Embryonic facial prominence (tissue), 1 donor: ENCODE measurements around the gene PGAP6.
"Not testable (repeated sequence)": the region's sequence is repeated elsewhere in the genome, so short reads cannot be mapped to it uniquely, and the experiment has no call there.

Source experiments
- DNase-seq: peaks from one replicate; pipeline ENCODE4 v3.0.0-alpha.2; 2016; ENCODE audit errors: extremely low spot score

The PGAP6 gene

DNA sequence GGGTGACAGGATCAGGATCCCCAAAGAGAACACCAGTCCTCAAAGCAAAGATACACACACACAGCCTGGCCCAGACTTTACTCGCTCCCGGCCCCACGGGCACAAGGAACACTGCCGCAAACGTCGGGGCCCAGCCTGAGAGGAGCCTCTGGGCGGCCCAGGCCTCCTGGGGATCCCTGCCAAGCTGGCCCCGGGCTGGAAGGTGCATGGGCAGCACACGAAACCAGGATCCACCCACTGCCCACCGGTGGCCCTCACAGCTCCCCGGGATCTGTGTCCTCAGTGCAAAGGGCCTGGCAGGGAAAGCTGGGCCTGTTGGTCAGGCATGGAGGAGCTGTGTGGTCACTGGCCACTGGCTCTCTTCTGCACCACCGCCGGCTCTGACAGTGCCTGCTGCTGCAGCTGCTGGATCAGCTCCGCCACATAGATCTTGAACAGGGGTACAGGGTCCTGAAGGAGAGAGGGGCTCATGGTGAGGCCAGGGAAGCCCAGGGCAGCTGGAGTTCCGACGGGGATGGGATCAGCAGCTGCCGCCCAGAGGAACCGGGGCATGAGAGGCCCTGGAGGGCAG, 14.4 kb downstream of the PGAP6 start:
- DNase-seq, result no peak

DNA sequence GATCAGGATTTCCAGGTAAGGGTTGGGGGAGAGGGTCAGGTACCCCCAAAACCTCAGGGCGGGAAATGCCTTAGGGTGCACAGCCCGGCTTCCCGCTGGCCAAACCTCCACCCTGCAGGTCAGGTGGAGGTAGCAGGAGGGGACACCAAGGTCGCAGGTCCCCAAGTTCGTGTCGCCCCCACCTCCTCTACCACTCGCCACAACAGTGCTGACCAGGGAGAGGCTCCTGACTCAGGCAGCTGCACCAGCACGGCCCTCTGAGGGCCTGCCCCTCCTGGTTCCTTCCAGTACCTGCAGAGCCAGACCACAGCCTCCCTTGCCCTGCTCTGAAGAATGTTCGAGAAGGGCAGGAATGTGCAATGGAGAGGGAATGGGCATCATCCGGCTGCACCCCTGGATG, 15.3 kb downstream of the PGAP6 start:
- no peak for DNase-seq

- DNase-seq, result no peak
Observed at GRCh38 chr16:364595-365491, 16.9 kb downstream of the PGAP6 start.

GRCh38 chr16:363766-364490, 17.9 kb downstream of the PGAP6 start:
- DNase-seq, result no peak

DNA sequence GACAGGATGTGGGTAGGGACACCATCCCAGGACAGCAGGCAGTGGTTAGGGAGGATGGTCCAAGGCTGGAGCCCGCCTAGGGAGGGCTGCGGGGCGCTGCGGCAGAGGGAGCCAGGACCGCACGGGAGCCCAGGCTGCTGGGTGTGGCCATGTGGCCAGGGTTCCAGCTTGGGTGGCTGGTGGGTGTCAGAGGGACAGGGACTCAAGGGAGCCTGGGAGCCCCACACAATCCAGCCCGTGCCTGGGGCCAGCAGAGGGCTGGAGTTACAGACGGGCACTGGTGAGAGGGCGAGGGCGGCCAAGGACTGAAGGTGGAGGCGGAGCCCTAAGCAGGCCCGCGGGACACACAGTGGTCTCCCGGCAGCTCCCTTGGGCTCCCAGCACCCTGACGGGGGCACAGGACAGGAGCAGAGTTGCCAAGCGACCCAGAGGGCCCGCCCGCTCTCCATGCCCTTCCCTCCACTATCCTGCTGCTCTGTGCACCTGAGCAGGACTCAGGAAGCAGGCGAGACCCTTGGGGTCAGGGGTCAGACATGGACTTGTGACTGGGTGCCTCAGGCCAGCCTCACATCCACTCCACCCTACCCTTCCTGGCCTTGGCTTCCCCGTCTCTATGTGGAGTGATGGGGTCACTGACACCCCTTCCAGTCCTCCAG, 18.5 kb downstream of the PGAP6 start:
- no peak for DNase-seq

DNA sequence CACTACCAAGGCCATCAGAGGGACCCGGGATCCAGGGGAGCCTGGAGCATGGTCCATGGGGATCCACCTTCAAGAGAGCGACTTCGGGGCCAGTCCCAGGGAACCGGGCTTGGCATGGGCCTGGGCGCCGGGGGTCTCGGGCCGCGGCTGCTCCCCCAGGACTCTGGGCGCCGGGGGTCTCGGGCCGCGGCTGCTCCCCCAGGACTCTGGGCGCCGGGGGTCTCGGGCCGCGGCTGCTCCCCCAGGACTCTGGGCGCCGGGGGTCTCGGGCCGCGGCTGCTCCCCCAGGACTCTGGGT, 19.1 kb downstream of the PGAP6 start:
- DNase-seq, result not testable (repeated sequence)

DNA sequence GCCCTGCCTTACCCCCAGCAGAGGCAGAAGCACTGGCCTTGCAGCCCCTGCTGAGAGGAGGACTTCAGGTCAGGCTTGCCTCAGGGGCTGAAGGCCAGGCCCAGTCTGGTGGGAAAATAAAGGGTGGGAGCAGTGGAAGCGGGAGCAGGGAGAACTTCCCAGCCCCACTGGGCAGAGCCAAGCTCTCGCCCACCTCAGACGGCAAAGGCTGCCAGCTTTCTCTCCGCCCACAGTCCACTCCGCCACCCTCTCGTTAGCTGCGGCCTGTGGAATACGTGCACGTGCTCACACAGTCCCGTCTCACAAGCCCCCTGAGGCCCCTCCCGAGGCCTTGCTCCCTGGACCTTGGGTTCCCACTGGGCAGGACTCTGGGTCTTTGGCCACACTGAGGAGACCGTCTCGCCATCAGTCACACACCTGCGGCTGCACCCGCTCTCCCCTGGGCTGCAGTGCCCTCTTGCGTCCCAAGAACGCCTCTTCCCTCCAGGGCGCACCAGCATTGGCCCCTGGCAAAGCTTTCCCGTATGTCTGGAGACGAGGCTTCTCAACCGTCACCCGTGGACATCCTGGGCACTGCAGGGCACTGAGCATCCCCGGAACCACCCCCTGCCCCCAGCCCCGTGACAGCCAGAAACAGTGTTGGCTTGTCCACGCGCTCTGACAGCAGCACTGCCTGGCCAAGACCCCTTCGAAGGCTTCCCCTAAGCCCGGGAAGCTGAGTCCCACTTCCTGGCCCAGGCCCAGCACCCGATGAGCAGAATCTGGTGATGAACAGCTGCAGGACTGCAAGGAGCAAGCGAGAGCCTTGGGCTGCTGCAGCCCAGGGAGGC, 19.7 kb downstream of the PGAP6 start:
- DNase-seq, result no peak

DNA sequence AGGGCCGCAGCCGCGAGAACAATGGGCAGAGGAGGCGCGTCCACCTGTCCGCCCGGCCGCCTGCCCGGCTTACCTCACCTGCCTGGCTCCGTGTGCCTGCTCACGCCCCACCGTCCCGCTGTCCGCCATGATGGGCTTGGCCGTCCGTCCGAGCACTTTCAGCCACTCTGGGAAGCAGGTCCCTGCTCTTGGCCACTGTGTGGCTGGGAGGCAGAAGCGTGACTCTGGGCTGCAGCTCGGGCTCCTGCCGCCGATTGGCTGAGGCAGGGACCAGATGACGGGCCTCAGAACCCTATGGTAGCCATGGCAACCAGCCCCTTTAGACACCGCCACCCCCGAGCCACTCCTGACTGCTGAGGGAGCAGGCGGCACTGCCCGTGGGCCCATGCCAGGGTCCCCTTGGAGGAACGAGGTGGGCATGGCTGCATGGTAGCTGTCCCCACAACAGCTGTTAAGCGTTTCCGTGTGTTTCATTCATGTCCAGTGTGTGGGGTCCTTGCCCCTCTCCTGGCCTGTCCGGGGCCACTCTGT, 20.4 kb downstream of the PGAP6 start:
- peak; percentile 0 for DNase-seq

- no peak for DNase-seq
Observed at GRCh38 chr16:360698-361336, 21.0 kb downstream of the PGAP6 start.

GRCh38 chr16:359871-360697, 21.7 kb downstream of the PGAP6 start:
- DNase-seq, result no peak

GRCh38 chr16:359067-359763, 22.6 kb downstream of the PGAP6 start:
- DNase-seq, result no peak

DNA sequence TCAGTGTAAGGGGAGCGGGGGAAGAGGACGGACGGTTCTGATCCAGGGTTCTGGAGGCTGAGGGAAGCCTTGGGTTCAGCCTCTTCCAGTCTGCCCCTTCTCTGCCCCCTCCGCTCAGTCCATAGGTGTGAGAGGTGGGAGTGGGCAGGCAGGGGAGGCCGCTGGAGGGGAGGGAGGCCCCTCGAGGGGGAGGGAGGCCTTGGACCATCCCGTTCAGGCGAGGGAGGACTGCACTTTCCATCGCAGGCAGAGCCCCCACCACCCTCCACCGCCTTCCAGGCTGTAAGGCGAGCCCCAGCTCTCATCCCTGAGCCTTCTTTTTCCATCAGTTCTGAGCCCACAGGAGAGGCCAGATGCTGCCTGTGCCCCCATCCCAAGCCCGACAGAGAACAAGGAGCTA, 25.0 kb downstream of the PGAP6 start:
- no peak for DNase-seq

DNA sequence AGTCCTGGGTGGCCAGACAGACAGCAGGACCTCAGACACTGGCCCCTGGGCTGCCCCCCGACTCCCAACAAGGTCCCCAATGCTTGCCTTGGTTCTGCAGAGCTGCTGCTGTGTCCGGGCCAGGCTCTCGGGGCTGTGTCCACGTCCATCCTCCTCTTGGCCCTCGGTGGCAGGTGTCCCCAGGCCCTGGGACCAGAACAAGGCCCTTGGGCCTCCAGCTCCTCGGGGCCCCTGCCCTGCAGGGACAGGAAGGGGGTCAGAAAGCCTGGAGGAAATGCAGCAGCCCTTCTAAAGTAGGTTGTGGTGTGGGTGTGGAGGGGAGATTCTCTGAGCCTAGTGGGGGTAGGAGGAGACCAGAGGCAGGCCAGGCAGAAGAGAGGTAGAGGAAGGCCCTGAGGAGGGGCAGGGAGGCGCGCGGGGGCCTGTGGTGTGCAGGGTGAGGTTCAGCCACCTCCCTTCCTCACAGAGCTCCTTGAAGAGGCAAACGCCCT, 26.8 kb downstream of the PGAP6 start:
- DNase-seq, result no peak

GRCh38 chr16:354291-354881, 27.4 kb downstream of the PGAP6 start:
- DNase-seq, result no peak

GRCh38 chr16:353404-354290, 28.1 kb downstream of the PGAP6 start:
- no peak for DNase-seq

DNA sequence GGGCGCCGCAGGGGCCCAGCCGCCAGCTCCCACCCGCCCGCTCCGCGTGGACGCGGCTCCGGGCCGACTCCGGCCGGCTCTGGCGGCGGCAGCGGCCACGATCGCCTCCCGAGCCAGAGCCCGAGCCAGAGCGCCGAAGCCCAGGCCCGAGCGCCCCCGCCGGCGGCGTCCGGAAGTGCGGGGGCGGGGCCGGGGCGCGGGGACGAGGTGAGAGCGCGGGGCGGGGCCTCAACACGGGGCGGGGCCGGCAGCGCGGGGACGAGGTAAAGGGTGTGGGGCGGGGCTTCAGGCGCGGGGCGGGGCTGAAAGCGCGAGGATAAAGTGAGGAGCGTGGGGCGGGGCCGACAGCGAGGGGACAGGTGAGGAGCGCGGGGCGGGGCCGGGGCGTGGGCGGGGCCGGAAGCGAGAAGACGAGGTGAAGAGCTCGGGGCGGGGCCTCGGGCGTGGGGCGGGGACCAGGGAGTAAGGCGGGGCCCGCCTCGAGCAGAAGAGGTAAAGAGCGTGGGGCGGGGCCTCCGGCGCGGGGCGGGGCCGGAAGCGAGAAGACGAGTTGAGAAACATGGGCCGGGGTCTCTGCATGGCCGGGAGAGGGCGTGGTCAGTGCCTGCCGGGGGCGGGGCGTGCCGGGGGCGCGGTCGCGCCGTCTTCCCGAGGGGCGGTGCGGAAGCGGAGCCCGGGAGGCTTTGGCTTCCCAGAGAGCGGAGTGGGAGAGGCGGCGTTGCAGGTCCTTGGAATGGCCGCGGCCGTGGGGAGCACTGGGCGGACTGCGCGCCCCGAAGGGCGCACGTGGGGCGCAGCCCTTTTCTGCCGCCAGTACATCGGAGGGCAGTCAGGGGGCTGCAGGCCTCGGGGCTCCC, 29.0 kb downstream of the PGAP6 start, which contains the start of gene AXIN1:
TSS of gene AXIN1 (minus strand) at position 177 of the 857 bp plus-strand sequence. CDS start 5,698 bp downstream, outside the sequence.
- peak; percentile 85 for DNase-seq
